Measurements from ENCODE around the gene SAP25.
"Not testable (repeated sequence)": the region's sequence is repeated elsewhere in the genome, so short reads cannot be mapped to it uniquely, and the experiment has no call there.

SAP25 gene

DNA sequence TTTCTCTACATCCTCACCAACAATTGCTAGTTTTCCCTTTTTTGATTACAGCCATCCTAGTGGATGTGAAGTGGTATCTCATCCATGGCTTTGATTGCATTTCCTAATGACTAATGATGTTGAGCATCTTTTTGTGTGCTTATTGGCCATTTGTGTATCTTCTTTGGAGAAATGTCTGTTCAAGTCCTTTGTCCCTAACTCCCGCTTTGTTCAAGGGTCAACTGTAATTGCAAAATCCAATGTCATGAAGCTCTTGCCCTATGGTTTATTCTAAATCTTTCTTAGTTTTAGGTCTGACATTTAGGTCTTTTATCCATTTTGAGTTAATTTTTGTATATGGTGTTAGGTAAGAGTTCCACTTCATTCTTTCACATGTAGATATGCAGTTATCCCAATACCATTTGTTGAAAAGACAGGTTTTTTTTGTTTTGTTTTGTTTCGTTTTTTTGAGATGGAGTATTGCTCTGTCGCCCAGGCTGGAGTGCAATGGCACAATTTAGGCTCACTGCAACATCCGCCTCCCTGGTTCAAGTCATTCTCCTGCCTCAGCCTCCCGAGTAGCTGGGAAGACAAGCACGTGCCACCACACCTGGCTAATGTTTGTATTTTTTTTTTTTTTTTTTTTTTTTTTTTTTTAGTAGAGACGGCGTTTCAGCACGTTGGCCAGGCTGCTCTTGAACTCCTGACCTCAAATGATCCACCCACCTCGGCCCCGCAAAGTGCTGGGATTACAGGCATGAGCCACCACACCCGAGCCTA lies 45.4 kb downstream of the SAP25 start:
- not testable (repeated sequence) for DNase-seq

DNA sequence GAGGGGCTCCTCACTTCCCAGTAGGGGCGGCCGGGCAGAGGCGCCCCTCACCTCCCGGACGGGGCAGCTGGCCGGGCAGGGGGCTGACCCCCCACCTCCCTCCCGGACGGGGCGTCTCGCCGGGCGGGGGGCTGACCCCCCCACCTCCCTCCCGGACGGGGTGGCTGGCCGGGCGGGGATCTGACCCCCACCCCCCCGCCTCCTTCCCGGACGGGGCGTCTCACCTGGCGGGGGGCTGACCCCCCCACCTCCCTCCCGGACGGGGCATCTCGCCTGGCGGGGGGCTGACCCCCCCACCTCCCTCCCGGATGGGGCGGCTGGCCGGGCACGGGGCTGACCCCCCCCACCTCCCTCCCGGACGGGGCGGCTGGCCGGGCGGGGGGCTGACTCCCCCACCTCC lies 50.5 kb downstream of the SAP25 start:
- DNase-seq: not testable (repeated sequence)
